HL-60/S4 (cell line): Measurements from ENCODE around the gene WDR88.
"Not testable (repeated sequence)": the region's sequence is repeated elsewhere in the genome, so short reads cannot be mapped to it uniquely, and the experiment has no call there.

ENCODE experiments used
- in situ Hi-C: fragments of 300-500 bp; cut with MboI; formaldehyde crosslinking; loops from 2 replicates; pipeline ENCODE4 v1.14.3; 2022; ENCODE audit warnings: low sequenced_read_pairs

Gene WDR88

DNA sequence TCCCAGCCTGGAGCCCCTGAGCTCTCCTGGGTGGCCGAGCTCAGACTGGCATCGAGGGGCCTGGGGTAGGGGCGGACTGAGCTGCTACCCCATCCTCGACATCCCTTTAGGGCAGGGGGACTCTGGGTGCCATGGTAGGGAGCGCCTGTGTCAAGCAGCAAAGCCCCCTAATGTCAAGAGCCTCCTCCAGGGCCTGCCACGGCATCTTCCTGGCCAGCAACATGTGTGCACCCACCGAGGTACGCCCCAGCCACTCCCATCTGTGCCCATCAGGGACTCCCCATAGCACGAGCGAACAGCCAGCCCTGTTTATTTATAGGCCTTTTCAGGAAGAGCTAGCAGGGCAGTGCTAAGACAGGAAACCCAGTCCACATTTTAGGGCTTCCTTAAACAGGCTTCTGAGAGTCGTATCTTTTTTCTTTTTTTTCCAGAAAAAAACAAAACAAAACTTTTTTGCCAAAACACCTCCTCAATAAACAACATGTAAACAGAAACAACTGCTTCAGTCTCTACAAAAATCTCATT lies 76.5 kb downstream of the WDR88 start:
- in situ Hi-C loops = no loop called here

- in situ Hi-C loops = no loop called here
These were observed 77.3 kb downstream of the WDR88 start for GRCh38 chr19:33208904-33209849.

GRCh38 chr19:33209850-33210230 lies 77.9 kb downstream of the WDR88 start:
- in situ Hi-C loops = loop anchor here (10.0 kb wide), 1 partner anchor 555 kb away; no protein-coding TSS in a partner anchor

DNA sequence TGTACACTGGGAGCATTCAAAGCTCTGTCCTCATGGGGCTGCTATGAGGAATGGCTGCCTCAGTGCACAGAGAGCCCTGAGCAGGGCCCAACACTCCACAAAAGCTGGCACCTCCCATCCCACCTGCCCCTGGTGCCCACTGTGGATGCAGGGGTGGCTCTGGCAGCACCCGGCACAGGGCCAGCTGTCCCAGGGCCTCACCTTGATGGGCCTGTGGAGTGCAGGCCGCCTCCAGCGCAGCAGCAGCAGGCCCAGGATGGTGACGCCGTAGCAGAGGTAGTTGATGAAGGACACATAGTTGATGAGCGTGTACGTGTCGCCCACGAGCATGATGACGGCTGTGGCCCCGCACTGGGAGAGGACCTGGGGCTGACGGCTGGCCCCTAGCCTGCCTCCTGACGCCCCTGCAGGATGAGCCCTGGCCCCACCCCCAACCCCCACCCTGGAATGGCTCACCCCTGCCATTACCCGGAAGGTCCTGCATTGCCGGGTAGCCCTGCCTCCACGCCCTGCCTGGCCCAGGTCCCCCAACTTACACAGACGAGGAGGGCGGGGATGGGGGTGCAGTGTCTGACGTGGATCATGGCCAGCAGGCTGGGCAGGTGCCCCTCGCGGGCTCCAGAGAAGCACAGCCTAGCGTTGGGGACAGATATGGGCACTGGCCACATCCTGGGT lies 78.5 kb downstream of the WDR88 start:
- in situ Hi-C loops = loop anchor here (10.0 kb wide), 1 partner anchor 554 kb away; no protein-coding TSS in a partner anchor

DNA sequence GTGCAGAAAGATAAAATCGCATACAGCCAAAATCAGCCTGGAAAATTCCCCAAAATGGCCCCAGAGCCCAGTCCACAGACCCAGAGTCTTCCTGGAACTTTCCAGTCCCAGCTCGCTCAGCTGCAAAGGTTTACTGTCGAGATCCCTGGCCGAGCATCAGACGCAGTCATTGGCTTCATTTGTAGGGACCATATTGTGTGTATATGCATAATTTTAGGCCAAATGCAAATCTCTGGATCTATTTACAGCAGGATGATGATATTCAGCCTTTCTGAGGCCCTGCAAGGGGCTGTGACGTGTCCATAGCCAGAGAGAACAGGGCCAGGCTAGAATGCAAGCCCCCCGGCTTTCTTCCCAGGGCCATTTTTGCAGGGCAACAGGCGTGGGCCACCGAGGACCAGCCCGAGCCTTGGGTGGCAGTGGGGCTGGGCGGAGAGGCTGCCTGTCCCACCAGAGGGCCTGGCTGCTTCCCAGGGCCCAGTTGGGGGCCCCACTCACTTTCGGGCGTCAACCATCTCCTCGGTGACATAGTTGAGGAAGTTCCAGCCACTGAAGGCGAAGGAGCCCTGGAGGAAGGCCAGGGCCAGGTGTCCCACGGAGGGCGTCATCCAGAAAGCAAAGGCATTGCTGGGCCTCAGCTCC lies 80.0 kb downstream of the WDR88 start:
- in situ Hi-C loops = loop anchor here (10.0 kb wide), 1 partner anchor 553 kb away; no protein-coding TSS in a partner anchor

- in situ Hi-C loops = loop anchor here (10.0 kb wide), 1 partner anchor 552 kb away; no protein-coding TSS in a partner anchor
These were observed 80.7 kb downstream of the WDR88 start for GRCh38 chr19:33212436-33213172.

GRCh38 chr19:33214596-33214995 lies 82.7 kb downstream of the WDR88 start:
- in situ Hi-C loops = loop anchor here (10.0 kb wide), 1 partner anchor 550 kb away; no protein-coding TSS in a partner anchor

GRCh38 chr19:33215438-33216197 lies 83.7 kb downstream of the WDR88 start:
- in situ Hi-C loops = loop anchor here (10.0 kb wide), 1 partner anchor 549 kb away; no protein-coding TSS in a partner anchor

DNA sequence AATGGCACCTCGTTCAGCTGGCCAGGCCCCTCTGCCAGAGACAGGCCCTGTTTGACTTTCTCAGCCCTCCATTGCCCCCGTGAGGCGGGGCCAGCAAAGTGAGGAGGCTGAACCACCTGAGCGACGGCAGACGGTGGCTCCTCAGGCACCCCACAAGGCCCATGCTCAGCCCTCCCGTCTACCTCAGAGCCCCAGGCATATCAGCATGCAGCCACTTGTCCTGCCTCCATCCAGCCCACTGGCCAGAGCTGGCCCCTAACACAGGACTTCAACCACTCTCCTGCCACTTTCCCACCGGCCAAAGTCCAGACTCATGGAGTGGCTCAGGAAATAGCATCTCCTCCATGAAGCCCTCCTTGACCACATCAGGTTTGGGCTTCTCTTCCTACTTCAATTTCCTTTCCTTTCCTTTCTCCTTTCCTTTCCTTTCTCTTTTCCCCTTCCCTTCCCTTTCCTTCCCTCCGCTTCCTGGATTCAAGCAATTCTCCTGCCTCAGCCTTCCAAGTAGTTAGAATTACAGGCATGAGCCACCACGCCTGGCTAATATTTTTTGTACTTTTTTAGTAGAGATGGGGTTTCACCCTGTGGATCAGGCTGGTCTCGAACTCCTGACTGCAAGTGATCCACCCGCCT lies 84.4 kb downstream of the WDR88 start:
- in situ Hi-C loops = loop anchor here (10.0 kb wide), 1 partner anchor 548 kb away; no protein-coding TSS in a partner anchor

DNA sequence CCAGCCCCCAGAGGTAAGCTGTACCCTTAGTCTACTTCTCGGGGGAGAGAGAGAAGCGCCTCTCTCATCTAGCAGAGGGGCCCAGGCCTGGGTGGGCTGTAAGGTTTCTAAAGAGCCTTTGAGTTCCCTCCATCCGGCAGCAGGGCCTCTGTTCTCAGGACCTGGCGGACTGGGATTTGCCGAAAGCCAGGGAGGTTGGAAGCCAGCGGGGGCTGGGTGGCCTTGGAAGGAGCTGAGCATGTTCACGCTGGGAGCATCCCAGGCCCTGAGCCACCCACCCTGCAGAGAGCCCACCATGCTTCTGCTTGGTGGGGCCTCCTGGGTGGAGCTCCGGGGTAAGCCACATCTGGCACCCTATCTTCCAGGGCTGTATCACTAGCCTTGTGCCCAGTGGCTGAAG lies 86.0 kb downstream of the WDR88 start:
- in situ Hi-C loops = loop anchor here (10.0 kb wide), 1 partner anchor 547 kb away; no protein-coding TSS in a partner anchor

DNA sequence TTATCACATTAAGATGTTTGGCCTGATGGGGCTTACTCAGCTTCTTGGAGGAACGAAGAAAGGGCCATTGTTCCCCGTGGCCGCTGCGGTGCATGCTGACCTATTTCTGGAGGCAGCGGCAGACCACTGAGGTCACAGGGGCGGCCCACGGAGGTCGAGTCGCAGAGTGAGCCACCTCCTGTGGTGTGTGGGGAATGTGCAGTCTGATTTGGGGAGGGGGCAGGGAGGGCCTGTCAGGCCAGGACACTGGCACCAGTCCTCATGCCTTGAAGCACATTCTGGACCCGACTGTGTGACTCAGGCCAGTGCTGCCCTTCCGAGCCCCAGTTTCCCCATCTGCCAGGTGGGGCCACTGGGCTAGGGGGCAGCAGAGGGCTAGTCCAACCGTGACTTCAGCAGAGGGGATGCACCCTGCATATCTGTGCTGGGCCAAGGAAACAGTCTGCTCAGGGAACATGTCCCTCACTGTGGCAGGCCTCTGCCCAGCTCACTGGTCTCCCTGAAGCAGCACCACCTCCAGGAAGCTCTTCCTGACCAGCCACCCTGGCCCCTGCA lies 87.4 kb downstream of the WDR88 start:
- in situ Hi-C loops = loop anchor here (10.0 kb wide), 1 partner anchor 545 kb away; no protein-coding TSS in a partner anchor

DNA sequence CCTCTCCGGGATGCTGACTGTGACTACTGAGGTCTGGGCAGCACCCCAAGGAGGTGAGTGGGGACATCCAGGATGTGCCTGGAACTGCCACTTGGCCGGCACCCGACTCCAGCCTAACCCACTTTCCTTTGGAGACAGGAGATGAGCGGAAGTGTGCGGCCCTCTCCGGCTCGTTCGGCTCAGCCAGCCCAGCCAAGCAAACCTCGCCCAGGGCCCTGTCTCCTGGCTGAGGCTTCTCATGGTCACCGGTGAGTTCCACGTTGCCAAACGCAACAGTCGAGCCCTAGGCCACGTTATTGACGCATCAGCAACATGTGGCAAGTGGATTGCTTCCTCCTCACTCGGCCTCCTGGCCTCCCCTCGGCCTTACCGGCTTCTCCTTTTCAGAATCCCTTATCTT lies 88.2 kb downstream of the WDR88 start:
- in situ Hi-C loops = no loop called here

GRCh38 chr19:33220735-33221134 lies 88.8 kb downstream of the WDR88 start:
- in situ Hi-C loops = no loop called here

DNA sequence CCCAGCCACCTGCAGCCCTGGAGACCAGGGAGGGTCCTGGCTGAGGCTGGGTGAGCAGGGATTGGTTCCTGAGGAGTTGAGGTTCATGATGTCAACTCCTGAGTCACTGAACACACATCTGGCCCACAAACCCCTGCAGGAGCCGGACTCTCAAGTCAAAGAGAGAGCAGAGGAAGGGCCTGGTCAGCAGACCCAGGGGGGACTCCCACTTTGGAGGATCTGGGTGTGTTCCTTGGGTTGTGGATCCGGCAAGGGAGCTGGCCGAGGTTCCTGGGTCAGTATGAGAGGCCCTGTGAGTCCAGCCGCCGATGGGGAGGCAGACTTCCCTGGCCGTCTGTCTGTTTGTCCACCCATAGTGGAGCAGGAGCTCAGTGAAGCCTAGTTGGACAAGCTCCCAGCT lies 89.7 kb downstream of the WDR88 start:
- in situ Hi-C loops = no loop called here

GRCh38 chr19:33222255-33222654 lies 90.3 kb downstream of the WDR88 start:
- in situ Hi-C loops = not testable (repeated sequence)

DNA sequence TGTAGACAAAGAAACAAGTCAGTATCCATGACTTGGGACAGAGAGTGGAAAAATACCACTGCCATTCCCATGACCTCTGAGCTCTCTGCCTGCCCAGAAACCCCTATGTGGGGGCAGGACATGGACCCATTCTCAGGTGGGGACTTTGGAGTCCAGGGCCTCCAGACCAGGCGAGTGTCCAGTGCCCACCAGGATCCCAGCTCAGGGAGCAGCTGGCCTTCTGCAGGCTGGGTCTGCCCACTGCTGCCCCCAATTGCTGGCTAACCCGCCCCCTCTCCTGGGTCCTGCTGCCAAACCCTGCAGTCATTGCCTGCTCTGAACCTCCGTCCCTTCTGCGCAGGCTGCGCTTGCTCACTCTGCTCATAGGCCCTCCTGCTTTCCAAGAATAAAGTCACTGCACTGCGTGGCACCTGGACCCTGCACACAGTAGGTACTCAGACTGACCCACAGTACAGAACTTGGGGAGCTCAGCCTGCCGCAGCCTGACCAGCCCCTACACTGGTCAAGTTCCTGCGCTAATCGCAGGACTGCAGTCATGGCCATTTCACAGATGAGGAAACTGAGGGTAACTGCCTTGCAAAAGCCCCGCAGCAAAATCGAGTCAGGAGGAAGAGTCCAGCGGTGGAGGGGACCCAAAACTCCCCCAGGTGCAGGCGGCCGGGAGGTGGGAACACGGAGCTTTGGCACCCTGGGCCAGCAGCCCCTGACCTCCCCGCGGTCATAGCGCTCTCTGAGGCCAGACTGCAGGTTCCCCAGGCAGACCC lies 93.0 kb downstream of the WDR88 start:
- in situ Hi-C loops = no loop called here
